Measurements from ENCODE around the gene RPAIN. TPM values are rescaled to one million over a fixed set of nuclear protein-coding genes. Genes with fewer than 3 reads are reported as not detected.

RPAIN gene, protein sequence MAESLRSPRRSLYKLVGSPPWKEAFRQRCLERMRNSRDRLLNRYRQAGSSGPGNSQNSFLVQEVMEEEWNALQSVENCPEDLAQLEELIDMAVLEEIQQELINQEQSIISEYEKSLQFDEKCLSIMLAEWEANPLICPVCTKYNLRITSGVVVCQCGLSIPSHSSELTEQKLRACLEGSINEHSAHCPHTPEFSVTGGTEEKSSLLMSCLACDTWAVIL
- polyA plus RNA-seq (ENCODE audit: insufficient read length), result 52.3 TPM

DNA sequence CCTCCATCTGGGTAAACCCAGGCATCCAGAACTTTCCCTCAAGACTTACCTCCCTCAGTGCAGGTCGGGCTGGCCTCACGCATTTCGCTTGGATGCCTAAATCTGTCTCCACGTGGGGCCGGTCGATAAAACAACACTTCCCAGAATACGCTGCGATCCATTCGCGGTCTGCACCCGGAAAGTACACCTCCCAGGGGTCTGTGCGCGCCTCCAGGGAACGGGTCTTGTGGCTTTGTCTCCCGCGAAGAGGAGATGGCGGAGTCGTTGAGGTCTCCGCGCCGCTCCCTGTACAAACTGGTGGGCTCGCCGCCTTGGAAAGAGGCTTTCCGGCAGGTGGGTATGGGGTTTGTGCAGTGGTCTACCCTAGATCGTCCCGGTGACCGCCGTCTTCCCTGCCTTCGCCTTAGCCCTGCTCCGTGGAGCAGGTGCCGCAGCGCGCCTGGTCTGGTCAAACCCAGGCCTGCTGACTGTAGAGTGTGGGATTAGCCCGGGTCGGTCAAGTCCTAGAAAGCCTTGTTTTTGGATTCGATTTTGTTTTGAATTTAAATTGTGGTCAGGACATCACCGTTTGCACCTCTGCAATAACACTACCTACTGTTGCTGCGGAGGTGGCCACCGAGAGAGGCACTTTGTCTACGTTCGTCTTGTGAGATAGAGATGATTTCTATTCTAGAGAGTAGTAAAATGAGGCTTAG, at the start of gene RPAIN:
RPAIN (plus strand) TSS at position 224 of the 695 bp plus-strand sequence; CDS start at position 253, 29 bp downstream.
- DNase-seq, result peak; percentile 86

DNA sequence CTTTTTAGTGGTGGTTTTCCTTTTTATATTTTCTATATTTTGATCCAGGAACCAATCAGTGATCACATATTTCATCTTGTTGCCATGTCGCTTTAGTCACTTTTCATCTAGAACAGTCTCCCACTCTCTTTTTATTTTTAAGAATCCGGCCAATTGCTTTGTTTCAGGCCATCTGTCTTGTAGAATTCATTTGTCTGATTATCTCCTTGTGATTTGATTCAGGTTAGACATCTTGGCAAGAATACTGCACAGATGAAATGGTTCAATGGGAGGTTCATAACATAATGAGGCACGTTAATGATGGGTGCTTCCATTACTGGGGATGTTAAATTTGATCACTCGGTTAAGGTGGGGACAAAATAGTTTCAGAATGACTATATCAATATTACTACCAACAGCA, 49.6 kb upstream of the RPAIN start:
- no peak for DNase-seq

DNA sequence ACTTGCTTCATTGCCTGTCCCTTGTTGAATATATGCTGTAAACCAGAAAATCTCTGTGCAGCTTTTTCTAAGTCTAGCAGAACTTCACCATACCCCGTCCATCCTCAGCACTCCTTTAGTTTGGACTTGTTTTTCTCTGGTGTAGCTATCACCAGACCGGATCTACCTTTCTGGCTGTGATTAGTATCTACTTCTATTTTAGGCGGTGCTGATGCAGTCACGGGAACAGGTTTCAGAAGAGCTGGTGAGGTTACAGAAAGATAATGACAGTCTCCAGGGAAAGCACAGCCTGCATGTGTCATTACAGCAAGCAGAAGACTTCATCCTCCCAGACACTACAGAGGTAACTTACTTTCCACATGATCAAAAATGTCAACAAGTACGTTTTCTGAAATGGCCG, 46.9 kb upstream of the RPAIN start:
- no peak for DNase-seq

DNA sequence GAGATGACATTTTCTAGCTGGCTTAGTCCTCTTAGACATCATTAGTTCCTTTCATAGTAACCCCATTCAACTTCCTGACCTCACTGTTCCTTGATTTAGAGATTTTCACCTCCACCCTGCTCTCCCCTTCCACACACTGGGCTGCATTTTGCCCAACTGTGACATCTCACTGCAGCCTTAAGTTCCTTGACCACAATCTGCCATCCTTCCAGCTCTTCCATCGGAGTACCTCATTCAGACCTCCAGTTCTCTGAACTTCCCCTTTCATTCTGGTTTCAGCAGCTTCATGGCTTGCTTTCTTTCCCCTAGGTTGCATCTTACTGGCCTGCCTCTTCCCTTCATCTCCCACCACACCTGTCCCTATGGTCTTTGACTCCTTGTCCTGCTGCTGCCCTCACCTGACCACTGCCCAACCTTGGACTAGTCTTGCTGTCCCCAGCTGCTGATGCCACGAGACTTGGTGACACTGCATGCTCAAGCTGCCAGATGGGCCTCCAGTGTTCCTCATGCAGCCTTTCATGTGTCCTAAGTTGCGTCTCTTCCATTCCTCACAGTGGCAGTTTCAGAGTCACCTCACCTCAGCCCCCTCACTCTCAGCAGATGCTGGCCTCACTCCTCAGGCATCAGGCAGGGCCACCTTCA, 41.3 kb upstream of the RPAIN start:
- DNase-seq, result no peak

DNA sequence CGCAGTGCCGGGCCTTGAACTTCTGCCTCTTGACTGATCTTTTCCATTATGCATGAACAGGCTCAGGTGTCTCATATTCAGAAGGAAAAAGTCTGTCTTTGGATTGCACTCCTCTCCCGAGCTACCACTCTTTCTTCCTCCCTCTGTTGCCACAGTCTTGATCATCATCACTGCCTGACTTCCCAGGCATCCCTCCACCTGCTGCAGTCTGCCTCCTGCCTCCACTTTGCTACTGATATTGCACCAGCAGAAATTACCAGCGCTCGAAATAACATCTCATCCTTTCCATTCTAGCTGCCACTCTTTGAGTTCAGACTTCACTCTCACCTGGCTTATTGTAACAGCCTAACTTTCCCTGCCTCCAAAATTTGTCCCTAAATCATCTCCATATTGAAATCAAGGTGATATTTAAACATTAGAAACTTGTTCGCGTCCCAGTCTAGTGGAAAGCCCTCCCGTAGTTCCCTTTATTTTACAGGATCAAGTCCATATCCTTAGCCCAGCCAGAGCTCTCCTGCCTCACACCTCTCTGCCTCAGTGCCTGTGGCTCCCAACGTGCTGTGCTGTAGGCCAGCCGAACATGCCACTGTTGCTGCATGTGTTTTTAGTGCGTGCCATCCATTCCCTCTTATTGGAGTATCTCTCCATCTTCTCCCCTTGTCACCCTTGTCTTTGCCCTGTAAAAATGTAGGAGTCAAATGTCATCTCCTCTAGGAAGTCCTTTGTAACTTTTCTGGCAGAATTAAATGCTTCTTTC, 40.5 kb upstream of the RPAIN start:
- DNase-seq, result no peak

DNA sequence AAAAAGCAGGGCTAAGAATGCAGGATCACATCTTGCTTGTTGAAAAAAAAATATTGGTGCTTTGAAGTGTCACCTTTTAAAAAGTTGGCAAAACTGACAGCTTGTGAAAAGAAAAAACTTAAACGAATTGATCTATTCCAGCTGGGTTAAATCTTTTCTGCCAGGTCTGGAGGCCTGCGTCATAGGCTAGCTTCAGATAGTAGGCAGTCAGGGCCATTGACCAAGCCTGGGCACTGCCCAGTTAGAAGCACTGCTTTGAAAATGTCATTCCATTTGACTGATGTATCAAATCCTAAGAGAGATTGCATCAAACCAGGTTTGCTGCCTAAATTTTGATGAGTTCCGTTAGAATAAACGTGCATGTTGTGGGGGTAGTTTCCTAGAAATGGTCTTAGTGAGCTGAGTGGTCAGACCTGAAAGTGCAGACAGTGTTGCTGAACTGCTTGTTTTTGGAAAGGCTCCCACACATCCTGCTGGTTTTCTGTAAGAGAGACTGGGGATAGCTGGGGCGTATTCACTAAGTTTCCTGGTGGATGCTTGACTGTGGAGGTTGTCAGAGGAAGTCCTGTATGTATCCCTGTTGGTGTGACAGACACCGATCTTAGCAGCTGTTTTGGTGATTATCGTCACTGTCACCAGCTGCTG, 39.4 kb upstream of the RPAIN start:
- no peak for DNase-seq

DNA sequence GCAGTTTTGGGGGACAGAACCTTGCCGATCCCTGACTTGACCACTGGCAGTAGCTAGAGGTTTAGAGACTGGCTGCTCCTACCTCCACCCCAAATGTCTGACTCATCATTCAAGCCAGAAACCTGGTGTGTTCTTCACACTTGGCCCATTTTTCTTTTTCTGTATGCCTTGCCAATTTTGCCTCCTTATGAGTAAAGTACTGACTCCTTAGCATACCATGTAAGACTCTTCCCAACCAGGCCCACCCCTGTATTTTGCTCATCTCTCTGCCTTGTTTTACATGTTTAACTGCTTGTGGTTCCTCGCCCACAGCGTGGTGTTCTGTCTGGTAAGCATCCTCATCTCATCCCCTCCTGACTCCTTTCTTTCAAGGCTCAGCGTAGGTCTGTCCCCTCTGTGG, 38.4 kb upstream of the RPAIN start:
- DNase-seq, result no peak

DNA sequence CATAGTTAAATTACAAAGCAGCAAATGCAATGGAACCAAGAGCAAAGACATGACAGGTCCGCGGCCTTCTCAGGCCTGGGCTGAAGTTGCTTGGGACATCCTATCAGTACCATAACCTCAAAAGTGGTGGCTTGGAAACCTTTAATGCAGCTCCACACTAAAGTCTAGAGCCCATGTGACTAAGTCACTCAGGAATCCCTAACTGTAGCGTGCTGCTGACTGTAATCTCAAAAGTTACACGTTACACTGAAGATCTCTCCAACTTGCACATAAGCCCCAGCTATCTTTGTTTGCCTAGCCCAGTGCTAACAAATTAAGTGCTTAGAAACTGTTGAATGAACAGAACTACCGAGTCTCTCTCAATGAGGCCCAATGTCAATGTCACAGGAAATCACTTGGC, 28.3 kb upstream of the RPAIN start:
- DNase-seq, result no peak

DNA sequence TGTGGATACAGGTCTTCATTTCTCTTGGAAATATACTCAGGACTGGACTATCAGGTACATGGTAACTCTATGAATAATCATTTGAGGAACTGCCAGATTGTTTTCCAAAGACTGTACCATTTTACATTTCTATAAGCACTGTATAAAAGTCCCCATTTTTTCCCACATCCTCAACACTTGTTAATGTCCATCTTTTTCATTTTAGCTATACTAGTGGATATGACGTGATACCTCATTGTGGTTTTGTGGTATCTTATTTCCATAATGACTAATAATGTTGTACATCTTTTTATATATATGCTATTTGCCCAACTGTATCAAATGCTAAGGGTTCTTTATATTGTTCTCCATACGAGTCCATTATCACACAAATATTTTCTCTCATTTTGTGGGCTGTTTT, 23.4 kb upstream of the RPAIN start:
- no peak for DNase-seq

DNA sequence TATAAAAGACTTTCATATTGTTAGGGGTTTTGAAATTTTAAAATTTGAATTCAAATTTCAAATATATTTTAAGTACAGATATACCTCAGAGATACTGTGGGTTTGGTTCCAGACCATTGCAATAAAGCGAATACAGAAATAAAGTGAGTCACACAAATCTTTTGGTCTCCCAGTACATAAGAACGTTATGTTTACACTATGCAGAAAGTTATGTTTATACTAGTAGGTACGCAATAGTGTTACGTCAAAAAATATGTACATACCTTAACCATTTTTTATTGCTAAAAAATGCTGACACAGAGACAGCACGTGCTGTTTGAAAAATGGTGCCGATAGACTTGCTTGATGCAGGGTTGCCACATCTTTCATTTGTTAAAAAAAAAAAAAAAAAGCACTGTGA, 20.2 kb upstream of the RPAIN start:
- DNase-seq, result no peak

DNA sequence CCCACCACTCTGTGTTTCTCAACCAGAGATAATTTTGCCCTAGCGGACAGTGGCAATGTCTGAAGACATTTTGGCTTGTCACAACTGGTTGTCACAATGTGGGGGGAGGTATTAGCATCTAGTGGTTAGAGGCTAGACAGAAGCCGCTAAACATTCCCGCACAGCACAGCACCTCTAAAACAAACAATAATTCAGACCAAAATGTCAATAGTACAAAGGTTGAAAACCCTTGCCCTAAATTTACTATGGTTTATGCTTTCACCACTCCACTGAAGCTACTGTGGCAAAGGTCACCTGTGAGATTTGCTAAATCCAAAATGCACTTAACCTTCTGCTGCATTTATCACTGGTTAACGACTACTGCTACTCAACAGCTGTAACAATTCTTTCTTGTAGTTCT, 14.6 kb upstream of the RPAIN start:
- no peak for DNase-seq

DNA sequence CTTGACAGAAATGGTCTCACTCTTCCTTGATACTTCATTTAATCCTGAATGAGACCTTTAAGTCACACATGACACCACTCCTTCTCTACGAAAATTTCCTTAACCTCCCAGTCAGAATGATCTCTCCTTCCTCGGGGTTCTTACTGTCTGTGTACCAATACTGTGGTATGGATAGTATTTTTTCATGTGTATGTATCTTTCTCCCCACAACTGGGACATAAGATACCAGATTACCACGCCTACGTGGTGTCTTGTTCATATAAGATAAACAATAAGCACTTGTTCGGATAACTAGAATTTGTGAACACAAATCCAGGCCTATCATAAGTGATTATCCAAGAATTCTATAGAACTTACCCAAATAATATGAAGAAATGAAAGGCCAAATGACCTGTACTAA, 11.8 kb upstream of the RPAIN start:
- no peak for DNase-seq

DNA sequence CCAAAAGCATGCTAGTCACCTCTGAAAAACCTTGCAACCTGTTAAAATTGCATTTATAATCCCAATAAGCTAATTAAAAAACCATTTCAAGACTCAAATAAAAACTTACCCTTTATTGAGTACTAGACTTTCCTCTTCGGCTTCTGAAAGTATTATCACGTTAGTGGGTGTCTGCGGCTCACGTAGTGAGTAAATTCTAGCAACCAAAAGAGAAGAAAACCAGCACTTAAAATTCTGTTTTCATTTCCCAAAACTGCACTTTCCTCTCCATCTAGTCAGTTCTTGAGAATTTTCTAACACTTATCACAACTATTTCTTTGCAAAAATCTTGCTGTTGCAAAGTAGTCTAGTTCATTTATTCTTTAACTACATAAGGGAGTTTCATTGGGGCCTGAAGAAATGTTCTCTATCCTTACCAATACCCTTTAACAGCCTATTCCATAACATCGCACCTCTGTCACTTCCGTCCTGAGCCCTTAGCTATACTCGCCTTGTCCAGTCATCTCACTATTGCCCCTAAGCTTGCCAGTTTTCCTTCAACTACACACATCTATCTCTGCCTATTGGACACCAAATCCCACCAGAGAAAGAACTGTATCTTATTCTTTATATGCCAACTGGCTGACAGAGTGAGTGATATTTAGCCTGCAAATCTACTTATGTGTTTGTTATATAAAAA, 9.2 kb upstream of the RPAIN start:
- no peak for DNase-seq

DNA sequence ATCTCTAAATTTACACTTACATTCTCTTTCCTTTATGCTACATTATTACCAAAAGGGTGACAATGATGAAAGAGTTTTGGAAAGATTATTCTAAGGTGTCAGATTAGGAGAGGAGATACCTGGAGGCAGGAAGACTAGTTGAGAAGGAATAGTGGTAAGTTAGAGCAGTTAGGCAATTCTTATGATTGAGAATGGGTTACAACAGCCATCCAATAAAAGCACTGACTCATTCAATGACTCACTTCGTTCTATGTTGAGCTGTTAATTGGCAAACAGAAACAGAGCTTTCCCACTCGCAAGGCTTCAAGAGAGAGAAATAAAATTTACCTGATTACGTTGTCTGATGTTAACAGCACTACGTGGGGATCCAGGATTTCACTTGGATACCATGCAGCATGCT, 6.3 kb upstream of the RPAIN start:
- DNase-seq, result no peak

DNA sequence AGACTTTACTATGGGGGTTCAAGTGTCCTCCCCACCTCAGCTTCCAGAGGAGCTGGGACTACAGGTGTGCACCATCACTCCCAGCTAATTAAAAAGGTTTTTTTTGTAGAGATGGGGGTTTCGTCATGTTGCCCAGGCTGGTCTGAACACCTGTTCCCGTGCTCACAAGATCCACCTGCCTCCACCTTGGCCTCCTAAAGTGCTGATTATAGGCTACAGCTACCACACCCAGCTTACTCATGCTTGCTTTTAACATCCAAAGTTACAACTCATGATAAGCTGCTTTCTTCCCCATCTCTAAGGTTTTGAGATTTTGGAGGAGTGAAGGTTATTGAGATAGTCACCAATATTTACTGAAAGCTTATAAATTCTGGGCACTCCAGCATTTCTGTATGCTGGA, 3.1 kb upstream of the RPAIN start:
- no peak for DNase-seq

DNA sequence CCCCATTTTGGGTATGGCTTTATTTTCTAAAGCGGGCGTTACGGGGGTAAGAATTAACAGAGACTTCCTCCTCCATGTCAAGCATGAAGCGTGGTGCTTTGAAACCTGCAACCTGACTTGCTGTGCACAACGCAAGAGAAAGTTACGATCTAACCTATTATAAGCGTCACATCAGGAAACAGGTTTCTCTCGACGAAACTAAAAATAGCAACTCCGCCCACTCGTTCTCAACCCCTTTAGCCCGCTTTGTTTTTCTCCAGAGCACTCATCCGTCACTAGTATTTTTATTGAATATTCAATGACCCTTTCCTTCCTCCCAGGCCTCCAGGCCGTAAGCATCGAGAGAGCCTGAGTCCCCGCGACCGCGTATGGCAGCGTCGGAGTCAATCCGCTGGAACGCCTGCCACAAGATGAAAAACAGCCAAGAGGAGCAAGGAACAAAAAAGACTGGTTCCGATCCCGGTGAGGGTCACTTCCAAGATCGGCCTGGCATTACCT, 1.1 kb upstream of the RPAIN start:
- peak; percentile 32 for DNase-seq

DNA sequence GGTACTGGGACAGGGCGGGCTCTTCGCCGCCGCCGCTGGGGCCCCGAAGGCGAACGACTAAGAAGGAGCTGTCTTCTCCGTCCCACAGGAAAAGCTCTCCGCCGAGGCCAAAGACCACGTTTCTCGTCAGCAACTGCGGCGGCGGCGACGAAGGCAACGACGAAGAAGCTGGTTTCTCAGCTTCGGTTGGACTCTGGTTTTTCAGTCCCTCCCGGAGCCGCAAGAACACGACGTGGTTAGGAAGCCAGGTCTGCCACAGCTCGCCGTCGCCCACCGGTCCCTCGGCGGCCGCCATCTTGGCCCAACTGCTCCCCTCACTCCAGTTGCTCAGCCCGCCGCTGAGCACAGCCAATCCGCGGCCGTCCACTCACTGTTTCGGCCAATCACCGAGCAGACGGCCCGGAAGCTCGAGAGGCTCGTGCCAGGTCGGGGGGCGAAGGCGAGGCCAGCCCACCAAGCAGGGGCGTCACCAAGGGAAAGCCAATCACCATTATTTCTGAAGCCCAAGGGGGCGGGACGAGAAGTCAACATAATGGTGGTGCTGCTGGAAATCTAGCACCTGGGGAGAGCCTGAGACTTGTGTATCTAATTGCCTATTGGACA, 525 bp upstream of the RPAIN start, which contains the start of gene NUP88:
NUP88 (minus strand) TSS at position 307 of the 603 bp plus-strand sequence; CDS start at position 295, 12 bp downstream.
- DNase-seq, result peak; percentile 98

DNA sequence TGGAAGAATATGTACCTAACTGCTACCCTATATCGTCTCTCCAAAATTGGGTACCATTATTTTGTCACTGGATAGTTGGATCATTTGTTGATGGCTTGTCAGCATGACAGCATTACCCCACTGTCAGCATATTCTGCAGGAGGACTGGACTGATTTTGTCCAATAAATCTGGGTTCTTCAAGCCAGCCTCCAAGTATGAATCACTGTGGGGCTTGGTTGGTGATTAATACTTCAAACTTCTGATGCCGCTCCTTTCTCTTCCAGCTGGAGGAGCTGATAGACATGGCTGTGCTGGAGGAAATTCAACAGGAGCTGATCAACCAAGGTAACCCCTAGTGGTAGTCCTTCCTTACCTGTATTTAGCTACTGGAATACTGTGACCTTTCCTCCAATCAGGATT, 2.5 kb downstream of the RPAIN start:
- no peak for DNase-seq

DNA sequence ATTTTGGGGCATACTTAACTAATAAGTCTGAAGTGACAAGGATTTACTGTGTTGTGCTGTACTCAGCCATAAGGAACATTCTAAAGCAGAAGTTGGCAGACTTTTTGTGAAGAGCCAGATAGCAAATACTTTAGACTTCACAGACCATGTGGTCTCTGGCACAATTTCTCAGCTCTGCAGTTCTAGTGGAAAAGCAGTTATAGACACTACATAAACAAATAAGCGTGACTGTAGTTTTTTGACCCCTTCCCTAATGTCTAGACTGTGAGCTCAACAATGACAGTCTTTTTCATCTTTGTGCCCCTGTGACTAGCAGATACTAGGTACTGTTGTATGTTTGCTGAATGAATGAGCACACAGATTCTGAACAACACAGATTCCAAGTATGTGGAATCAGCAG, 4.9 kb downstream of the RPAIN start:
- DNase-seq, result no peak

DNA sequence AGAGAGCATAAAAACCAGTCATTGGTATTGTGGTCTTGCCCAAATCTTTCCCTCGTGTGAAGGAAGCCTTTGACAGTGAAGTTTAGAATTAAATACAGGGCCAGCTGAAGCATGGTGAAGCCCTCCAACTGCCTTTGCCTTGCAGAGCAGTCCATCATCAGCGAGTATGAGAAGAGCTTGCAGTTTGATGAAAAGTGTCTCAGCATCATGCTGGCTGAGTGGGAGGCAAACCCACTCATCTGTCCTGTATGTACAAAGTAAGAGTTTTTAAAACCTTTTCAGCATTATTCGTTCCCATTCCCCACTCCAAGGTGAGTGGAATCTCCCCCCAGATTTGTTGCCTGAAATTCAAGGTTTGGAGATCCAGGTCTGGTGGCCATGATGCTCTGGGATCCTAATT, 5.8 kb downstream of the RPAIN start:
- no peak for DNase-seq

DNA sequence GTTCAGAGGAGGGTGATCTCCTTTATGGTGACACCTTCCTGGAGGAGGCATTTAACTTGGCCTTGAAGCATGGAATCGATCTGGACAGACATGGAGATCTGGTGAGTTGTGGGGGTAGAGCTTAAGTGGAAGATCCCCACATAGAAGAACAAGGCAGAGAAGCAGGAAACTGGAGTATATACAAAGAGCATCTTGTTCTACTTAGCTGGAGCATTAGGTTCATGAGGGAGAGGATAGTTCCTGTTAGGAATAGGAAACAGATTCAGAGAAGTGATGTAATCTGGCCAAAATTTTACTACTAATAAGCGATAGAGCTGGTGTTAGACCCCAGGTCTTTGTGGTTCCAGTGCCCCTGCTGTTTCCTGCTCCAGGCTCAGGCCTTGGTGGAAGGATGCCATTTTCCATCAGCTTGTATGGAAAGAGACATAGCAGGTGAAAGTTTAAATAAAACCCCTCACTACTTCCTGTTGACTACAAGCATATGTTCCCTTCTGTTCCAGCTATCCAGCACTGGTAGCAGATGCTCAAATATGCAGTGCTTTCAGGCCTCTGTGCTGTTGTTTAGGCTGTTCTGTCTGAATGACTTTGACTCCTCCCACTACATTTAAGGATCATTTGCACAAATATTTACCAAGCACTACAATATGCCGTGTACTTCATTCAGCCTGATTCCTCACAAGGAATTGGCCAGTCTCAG, 9.4 kb downstream of the RPAIN start:
- DNase-seq, result no peak

Data from hindlimb muscle (tissue), 1 donor.